Ishikawa (cell line): ENCODE measurements around the gene TGFBR3.

Experiments used
- CEBPB ChIP-seq: IDR thresholded peaks from 2 replicates; pipeline ENCODE4 v1.6.1; 2012
- EGR1 ChIP-seq: IDR thresholded peaks from 2 replicates; pipeline ENCODE4 v1.6.1; 2012
- EP300 ChIP-seq: IDR thresholded peaks from 2 replicates; pipeline ENCODE4 v1.6.1; 2012; ENCODE audit warnings: borderline replicate concordance
- FOXM1 ChIP-seq: IDR thresholded peaks from 2 replicates; pipeline ENCODE4 v1.6.1; 2012; ENCODE audit warnings: low read depth, borderline replicate concordance
- NFIC ChIP-seq: IDR thresholded peaks from 2 replicates; pipeline ENCODE4 v1.6.1; 2012
- RAD21 ChIP-seq: IDR thresholded peaks from 2 replicates; pipeline ENCODE4 v1.6.1; 2012; ENCODE audit warnings: low read depth
- TAF1 ChIP-seq: IDR thresholded peaks from 2 replicates; pipeline ENCODE4 v1.6.1; 2012; ENCODE audit warnings: low read depth, mild to moderate bottlenecking
- TEAD4 ChIP-seq: IDR thresholded peaks from 2 replicates; pipeline ENCODE4 v1.6.1; 2012
- TF ChIP-seq, protein P1 (sequence below): IDR thresholded peaks from 2 replicates; pipeline ENCODE4 v1.6.1; 2012; ENCODE audit warnings: low read depth, mild to moderate bottlenecking
- TF ChIP-seq, protein P2 (sequence below): IDR thresholded peaks from 2 replicates; pipeline ENCODE4 v1.6.1; 2012
- TF ChIP-seq, protein P3 (sequence below): IDR thresholded peaks from 2 replicates; pipeline ENCODE4 v1.6.1; 2012

DNA sequence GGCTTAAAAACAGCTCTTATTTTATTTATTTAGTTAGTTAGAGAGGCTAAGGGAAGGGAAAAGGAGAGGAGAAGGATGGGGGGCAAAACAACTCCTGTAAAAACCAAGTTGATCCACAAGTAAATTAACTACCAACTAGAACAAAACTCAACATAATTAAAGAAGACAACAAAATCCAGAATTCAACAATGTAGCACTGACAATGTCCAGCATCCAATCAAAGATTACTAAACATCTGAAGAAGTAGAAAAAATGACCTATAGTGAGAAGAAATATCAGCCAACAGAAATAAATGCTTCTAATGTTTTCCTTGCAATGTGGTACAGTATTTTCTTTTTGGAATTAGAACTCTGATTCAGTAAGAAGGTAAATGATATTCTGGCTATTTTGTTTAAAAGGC lies 225.2 kb downstream of the TGFBR3 start:
- no peak for TF ChIP-seq RAD21
- TF ChIP-seq, protein P1, sequence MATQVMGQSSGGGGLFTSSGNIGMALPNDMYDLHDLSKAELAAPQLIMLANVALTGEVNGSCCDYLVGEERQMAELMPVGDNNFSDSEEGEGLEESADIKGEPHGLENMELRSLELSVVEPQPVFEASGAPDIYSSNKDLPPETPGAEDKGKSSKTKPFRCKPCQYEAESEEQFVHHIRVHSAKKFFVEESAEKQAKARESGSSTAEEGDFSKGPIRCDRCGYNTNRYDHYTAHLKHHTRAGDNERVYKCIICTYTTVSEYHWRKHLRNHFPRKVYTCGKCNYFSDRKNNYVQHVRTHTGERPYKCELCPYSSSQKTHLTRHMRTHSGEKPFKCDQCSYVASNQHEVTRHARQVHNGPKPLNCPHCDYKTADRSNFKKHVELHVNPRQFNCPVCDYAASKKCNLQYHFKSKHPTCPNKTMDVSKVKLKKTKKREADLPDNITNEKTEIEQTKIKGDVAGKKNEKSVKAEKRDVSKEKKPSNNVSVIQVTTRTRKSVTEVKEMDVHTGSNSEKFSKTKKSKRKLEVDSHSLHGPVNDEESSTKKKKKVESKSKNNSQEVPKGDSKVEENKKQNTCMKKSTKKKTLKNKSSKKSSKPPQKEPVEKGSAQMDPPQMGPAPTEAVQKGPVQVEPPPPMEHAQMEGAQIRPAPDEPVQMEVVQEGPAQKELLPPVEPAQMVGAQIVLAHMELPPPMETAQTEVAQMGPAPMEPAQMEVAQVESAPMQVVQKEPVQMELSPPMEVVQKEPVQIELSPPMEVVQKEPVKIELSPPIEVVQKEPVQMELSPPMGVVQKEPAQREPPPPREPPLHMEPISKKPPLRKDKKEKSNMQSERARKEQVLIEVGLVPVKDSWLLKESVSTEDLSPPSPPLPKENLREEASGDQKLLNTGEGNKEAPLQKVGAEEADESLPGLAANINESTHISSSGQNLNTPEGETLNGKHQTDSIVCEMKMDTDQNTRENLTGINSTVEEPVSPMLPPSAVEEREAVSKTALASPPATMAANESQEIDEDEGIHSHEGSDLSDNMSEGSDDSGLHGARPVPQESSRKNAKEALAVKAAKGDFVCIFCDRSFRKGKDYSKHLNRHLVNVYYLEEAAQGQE = no peak
- TF ChIP-seq, protein P2, sequence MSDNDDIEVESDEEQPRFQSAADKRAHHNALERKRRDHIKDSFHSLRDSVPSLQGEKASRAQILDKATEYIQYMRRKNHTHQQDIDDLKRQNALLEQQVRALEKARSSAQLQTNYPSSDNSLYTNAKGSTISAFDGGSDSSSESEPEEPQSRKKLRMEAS = no peak
- TF ChIP-seq TAF1 = no peak
- TF ChIP-seq TEAD4 = no peak
- TF ChIP-seq EP300 = no peak
- no peak for TF ChIP-seq CEBPB
- no peak for TF ChIP-seq FOXM1
- no peak for TF ChIP-seq EGR1
- no peak for TF ChIP-seq NFIC
- TF ChIP-seq, protein P3, sequence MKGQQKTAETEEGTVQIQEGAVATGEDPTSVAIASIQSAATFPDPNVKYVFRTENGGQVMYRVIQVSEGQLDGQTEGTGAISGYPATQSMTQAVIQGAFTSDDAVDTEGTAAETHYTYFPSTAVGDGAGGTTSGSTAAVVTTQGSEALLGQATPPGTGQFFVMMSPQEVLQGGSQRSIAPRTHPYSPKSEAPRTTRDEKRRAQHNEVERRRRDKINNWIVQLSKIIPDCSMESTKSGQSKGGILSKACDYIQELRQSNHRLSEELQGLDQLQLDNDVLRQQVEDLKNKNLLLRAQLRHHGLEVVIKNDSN = no peak
